Measurements from ENCODE around the gene MYLK4.

DNA sequence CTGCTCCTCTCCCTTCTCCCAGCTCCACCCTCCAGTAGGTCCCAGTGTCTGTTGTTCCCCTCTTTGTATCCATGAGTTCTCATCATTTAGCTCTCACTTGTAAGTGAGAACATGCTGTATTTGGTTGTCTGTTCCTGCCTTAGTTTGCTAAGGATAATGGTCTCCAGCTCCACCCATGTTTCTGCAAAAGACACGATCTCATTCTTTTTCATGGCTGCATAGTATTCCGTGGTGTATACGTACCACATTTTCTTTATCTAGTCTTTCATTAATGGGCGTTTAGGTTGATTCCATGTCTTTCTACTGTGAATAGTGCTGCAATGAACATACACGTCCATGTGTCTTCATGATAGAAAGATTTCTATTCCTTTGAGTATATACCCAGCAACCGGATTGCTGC, 136.6 kb downstream of the MYLK4 start:
- TF ChIP-seq, protein P1, sequence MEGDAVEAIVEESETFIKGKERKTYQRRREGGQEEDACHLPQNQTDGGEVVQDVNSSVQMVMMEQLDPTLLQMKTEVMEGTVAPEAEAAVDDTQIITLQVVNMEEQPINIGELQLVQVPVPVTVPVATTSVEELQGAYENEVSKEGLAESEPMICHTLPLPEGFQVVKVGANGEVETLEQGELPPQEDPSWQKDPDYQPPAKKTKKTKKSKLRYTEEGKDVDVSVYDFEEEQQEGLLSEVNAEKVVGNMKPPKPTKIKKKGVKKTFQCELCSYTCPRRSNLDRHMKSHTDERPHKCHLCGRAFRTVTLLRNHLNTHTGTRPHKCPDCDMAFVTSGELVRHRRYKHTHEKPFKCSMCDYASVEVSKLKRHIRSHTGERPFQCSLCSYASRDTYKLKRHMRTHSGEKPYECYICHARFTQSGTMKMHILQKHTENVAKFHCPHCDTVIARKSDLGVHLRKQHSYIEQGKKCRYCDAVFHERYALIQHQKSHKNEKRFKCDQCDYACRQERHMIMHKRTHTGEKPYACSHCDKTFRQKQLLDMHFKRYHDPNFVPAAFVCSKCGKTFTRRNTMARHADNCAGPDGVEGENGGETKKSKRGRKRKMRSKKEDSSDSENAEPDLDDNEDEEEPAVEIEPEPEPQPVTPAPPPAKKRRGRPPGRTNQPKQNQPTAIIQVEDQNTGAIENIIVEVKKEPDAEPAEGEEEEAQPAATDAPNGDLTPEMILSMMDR (conservative IDR thresholded peaks at IDR 0.05) = no peak
- TF ChIP-seq EZH2 (IDR thresholded peaks at IDR 0.05; ENCODE audit: low read depth) = no peak
